Testis (tissue), 3 donors: ENCODE results near the gene ELL2. TPM values are rescaled to one million over a fixed set of nuclear protein-coding genes. Genes with fewer than 3 reads are reported as not detected.
"Not testable (repeated sequence)": the region's sequence is repeated elsewhere in the genome, so short reads cannot be mapped to it uniquely, and the experiment has no call there.

Experiments
- DNase-seq: peaks from one replicate; pipeline ENCODE4 v3.0.0-alpha.2; 2019
- H3K27ac ChIP-seq, 2 donors: fragments of 200-600 bp; sonication (generic); one replicate each; pipeline ENCODE4 v1.5.1; 2019
- H3K27me3 ChIP-seq: fragments of 200-600 bp; sonication (generic); one replicate; pipeline ENCODE4 v1.5.1; 2019
- H3K36me3 ChIP-seq: fragments of 200-600 bp; sonication (generic); one replicate; pipeline ENCODE4 v1.5.1; 2017; ENCODE audit warnings: low read depth; ENCODE audit errors: missing control alignments
- H3K4me1 ChIP-seq: fragments of 200-600 bp; sonication (generic); one replicate; pipeline ENCODE4 v1.5.1; 2019
- H3K4me3 ChIP-seq, 2 donors: fragments of 200-600 bp; sonication (generic); one replicate each; pipeline ENCODE4 v1.5.1; 2017 to 2019
- H3K9me3 ChIP-seq: fragments of 200-600 bp; sonication (generic); one replicate; pipeline ENCODE4 v1.5.1; 2017
- CTCF ChIP-seq, 3 experiments: fragments of 450-650 bp in 2 of 3; fragments of 200-600 bp in 1 of 3; sonication (generic) in 1 of 3; IDR thresholded peaks; one replicate each; pipeline ENCODE4 v1.5.1; 2016 to 2019; ENCODE audit warnings: antibody characterized with exemption in 3 of 3, mild to moderate bottlenecking in 2 of 3, moderate library complexity in 1 of 3
- POLR2A ChIP-seq: fragments of 450-650 bp; IDR thresholded peaks from one replicate; pipeline ENCODE4 v1.6.1; 2017; ENCODE audit warnings: antibody characterized with exemption, mild to moderate bottlenecking, moderate library complexity
- WGBS, 2 donors: methylation state at CpG; one replicate each; pipeline ENCODE4 v1.1.5; 2018; 5-methylcytosine and 5-hydroxymethylcytosine counted together
- intact Hi-C: fragments of 100-400 bp; cut with DNase I; formaldehyde crosslinking; loops from one replicate; pipeline ENCODE4 v1.15.1; 2023; ENCODE audit warnings: low total_unique reads
- polyA plus RNA-seq: library from polyadenylated mRNA; stranded (reverse); fragments of 350-450 nt; fragmentation: Illumina TruSeq; extraction: RNeasy Lipid Tissue Mini Kit (QIAGEN cat#74804); gene quantifications from one replicate; pipeline ENCODE4 v1.2.3, GENCODE V29; 2014; ENCODE audit warnings: low read depth, low replicate concordance; ENCODE audit not compliant: insufficient read depth
- total RNA-seq, 2 donors: library from RNA; depleted of rRNA; stranded (reverse); fragments of >200 nt; gene quantifications; one replicate each; pipeline ENCODE4 v1.2.3, GENCODE V29; 2016

ELL2 gene
- total and polyA plus RNA-seq, 3 donors from 2014 or later = 32.1 to 87.3 (median 78.9) TPM

- no peak overlapping the region for H3K27ac ChIP-seq
- H3K4me1 ChIP-seq = no peaks in the 10 kb centered on the region
- H3K4me3 ChIP-seq = no peak overlapping the region
- no peaks in the 10 kb centered on the region for H3K27me3 ChIP-seq
- H3K36me3 ChIP-seq = no peaks in the 10 kb centered on the region
- DNase-seq = no peak
- intact Hi-C loops = no loop called here
- H3K9me3 ChIP-seq = no peaks in the 10 kb centered on the region
- no peak for TF ChIP-seq CTCF (IDR thresholded peaks at IDR 0.05)
- TF ChIP-seq POLR2A = no peak
- WGBS, 2 donors = 84 to 91% methylated on average over 5 of the region's 5 CpGs
Measured at GRCh38 chr5:95907740-95908706, 53.6 kb downstream of the ELL2 start.

- Histone ChIP-seq H3K36me3 (no peaks in the 10 kb centered on the region), H3K4me1 (no peaks in the 10 kb centered on the region), H3K27ac (no peak overlapping the region), H3K9me3 (no peaks in the 10 kb centered on the region), H3K4me3 (no peak overlapping the region), H3K27me3 (no peaks in the 10 kb centered on the region)
- no peak for DNase-seq
- TF ChIP-seq POLR2A (no peak), CTCF (IDR thresholded peaks at IDR 0.05) (no peak)
- 87 to 94% methylated on average over 5 of the region's 5 CpGs for WGBS, 2 donors
- intact Hi-C loops = no loop called here
Measured at GRCh38 chr5:95907067-95907705, 54.5 kb downstream of the ELL2 start.

- intact Hi-C loops, H3K27ac ChIP-seq, H3K4me1 ChIP-seq, H3K9me3 ChIP-seq, H3K4me3 ChIP-seq, DNase-seq, H3K36me3 ChIP-seq, H3K27me3 ChIP-seq: not testable (repeated sequence)
- 82 to 87% methylated on average over 3 of the region's 3 CpGs for WGBS, 2 donors
Measured at GRCh38 chr5:95906398-95906797, 55.3 kb downstream of the ELL2 start.

- DNase-seq = no peak
- Histone ChIP-seq H3K4me1 (no peaks in the 10 kb centered on the region), H3K27ac (no peak overlapping the region), H3K9me3 (no peaks in the 10 kb centered on the region), H3K27me3 (no peaks in the 10 kb centered on the region), H3K36me3 (no peaks in the 10 kb centered on the region), H3K4me3 (no peak overlapping the region)
- 83 to 93% methylated on average over 5 of the region's 5 CpGs for WGBS, 2 donors
- TF ChIP-seq POLR2A = no peak
- intact Hi-C loops = no loop called here
Measured at GRCh38 chr5:95904827-95905226, 56.8 kb downstream of the ELL2 start.

GRCh38 chr5:95903838-95904237 is 57.8 kb downstream of the ELL2 start:
- H3K36me3 ChIP-seq = no peaks in the 10 kb centered on the region
- no peak for DNase-seq

More at GRCh38 chr5:95903838-95904237, 57.8 kb downstream of the ELL2 start:
- intact Hi-C loops = no loop called here
- TF ChIP-seq CTCF (IDR thresholded peaks at IDR 0.05) = no peak
- TF ChIP-seq POLR2A = no peak
- no peaks in the 10 kb centered on the region for H3K9me3 ChIP-seq
- H3K4me1 ChIP-seq = no peaks in the 10 kb centered on the region
- 95% methylated on average over 4 of the region's 4 CpGs for WGBS, 2 donors
- no peak overlapping the region for H3K27ac ChIP-seq
- no peak overlapping the region for H3K4me3 ChIP-seq
- H3K27me3 ChIP-seq = no peaks in the 10 kb centered on the region
